GM21526 (cell line): ENCODE data around the gene CRY1.
"Not testable (repeated sequence)": the region's sequence is repeated elsewhere in the genome, so short reads cannot be mapped to it uniquely, and the experiment has no call there.

Experiments used
- ATAC-seq: cut with Tn5 transposase; IDR thresholded peaks from one replicate; pipeline ENCODE4 v1.9.1; 2021; ENCODE audit warnings: moderate library complexity; ENCODE audit not compliant: unreplicated experiment, low FRiP score

Gene CRY1

DNA sequence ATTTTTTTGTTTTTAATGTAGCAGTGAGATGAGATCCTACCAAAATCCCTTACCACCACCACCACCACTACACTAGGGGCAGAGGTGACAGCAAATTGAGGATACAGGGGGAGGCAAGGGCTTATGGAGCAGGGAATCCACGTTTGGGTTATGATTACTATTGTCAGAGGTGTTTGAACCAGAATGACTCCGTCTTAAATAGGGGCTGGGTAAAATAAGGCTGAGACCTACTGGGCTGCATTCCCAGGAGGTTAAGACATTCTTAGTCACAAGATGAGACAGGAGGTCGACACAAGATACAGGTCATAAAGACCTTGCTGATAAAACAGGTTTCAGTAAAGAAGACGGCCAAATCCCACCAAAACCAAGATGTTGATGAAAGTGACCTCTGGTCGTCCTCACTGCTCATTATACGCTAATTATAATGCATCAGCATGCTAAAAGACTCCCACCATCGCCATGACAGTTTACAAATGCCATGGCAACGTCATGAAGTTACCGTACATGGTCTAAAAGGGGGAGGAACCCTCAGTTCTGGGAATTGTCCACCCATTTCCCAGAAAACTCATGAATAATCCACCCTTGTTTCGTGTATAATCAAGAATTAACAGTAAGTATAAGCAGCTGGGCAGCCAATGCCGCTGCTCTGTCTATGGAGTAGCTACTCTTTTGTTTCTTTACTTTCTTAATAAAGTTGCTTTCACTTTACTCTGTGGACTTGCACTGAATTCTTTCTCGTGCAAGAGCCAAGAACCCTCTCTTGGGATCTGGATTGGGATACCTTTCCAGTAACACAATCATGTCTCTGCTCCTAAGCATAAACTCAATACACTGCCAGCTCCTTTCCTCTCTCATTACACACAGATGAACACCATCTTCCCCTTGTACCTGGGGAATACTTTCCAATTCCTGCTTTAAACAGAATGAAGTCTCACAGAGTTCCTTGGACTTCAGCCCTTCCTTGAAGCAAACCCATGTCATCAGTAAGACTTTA, 16.7 kb upstream of the CRY1 start:
- ATAC-seq, result no peak

DNA sequence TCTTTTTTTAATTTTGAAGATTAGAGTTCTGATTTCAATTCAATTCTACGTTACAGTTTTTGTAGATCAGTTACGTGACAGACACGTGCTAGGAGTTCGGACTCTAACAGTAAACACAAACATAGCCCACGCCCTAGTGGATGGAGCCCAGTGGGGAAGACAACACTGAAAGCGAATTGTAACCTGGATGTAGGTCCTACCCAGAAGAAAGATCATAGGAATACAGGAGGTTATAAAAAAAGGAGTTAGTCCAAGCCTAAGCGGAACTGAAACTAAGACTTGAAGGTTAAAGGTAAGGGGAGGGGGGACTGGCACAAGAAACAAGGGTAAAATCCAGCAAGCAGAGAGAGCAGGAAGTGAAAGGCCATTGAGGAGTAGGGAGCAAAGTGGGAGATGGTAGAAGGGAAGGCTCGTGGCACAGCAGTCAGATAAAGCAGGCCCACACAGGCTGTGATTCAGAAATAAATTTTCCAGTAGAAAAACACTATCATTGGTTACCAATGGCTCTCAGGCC, 15.7 kb upstream of the CRY1 start:
- no peak for ATAC-seq

DNA sequence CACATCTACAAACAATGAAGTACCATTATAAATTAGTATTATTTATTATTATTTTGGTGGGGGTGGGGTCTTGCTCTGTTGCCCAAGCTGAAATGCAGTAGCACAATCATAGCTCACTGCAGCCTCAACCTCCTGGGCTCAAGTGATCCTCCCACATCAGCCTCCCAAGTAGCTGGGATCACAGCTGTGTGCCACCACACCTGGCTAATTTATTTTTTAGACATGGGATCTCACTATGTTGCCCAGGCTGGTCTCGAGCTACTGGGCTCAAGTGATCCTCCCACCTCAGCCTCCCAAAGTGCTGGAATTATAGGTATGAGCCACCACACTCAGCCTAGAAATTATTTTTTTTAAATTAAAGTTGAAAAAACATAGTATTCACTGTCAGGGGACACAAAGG, 15.0 kb upstream of the CRY1 start:
- ATAC-seq, result not testable (repeated sequence)

DNA sequence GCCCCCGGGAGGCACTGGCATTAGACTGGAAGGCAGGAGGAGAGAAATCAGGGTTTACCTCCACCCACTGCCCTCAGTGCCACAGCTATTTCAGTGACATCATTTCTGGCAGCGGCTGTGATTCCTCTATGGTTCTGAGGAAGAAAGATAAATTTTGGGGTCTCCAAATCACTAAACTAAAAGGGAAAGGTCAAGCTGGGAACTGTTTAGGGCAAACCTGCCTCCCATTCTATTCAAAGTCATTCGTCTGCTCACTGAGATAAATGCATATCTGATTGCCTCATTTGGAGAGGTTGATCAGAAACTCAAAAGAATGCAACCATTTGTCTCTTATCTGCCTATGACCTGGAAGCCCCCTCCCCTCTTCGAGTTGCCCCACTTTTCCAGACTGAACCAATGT, 14.0 kb upstream of the CRY1 start:
- ATAC-seq, result no peak

DNA sequence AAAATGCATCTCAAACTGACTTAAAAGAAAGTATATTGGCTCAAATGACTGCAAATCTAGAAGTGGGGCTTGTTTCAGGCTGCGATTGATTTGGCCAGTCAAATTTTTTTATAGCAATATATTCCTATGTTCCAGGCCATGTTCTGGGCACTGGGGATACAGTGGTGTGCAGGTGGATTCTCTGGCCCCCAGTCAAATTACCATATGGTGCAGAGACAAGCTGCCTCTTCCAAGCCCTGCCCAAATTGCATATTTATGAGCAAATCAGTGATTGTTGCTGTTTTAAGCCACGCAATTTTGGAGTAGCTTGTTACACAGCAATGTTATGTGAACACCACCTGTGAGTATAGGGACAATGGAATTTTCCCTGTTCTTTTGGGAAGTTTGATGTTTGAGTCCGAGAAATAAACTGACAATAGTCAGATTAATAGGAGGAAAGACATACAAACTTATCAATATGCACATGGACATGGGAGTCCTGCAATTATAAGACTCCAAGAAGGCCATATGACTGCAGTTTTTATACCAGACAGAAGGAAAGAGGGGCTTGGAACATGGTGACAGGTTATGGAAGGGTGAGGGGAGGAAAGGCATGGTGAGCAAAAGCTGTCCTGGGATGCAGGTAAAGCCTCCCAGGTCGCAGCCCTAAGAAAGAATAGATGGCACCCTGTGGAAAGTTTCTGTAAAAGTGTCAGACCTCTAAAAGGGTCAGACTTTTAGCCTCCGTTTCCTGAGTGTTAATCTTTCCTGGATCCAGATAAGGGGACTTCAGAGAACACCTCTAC, 13.1 kb upstream of the CRY1 start:
- ATAC-seq, result no peak

DNA sequence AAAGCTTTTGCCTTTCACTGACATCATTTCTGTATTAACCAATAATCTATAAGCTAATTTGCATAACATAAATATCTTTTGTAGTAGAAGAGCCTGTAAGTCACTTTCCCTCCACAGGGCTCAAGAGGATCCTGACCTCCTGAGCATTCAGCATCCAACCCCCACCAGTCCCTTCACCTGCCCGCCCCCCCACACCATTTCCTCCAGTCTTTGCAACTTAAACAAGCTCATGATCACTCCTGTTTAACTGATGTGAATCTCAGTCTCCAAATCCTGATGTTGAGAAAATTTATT, 12.0 kb upstream of the CRY1 start:
- ATAC-seq, result no peak

DNA sequence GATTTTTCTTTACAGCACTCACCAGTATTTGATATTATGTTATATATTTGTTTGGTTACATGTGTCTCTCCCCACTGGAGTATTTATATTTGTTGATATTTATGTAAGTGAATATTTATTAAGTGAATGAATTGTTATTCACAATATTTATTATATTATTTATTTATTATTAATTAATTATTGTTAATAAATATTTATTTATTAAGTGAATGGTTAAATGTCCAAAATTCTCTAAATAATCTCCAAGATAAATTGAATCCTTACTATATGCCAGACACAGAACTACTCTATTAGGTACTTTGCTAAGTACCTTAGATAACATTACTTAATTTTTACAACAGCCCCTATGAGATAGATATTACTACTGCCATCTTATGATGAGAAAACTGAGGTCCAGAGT, 10.2 kb upstream of the CRY1 start:
- ATAC-seq, result no peak

DNA sequence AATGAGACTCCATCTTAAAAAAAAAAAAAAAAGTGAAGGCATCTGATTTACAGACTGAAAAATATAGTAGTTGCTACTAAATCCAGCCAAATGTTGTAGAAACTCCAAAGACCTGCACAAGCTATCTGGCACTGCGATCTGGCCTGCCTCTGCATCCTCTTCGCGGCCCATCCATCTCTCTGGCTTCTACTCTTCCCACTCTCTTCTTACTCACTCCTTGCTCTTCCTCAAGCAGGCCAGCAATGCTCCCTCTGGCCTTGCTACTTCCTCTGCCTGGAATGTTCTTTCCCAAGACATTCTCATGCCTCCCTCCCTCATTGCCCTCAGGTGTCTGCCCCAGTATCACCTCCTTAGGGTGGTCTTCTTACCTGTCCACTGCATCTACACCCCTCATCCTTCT, 9.7 kb upstream of the CRY1 start:
- ATAC-seq, result no peak

DNA sequence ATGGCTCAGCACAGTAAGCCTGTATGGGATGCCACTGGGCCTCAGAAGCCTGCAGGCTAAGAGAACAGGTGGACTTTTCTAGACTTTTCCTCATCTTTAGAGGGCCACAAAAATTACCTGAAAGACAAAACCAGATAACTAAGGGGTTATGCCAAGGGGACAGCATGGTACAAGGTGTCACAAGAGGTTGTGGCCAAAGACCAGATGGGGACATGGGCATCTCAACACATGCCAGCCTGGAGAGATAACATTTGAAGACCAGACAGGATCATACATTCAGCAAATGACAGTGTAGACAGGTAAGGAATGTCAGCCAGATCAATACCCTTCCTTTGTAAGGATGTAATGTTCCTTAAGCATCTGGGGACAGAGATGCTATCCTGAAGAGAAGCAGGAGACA, 8.9 kb upstream of the CRY1 start:
- no peak for ATAC-seq

DNA sequence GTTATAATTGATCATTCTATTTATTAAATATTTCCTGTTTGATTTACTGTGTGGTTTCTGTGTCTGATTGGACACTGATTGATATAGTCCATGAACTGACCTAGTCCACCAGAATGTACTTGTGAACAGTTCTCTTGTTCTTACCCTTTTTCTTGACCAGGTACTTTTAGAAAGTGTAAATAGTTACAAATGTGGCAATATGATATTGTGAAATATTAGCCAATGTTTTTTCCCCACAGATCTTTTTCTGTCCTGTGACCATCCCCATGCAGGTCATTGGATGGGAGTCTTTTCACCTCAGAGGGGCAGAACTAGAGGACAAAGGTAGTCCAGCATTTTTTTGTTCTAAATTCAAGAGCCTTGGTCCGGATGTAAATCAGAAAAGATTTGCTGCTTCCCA, 8.3 kb upstream of the CRY1 start:
- no peak for ATAC-seq

DNA sequence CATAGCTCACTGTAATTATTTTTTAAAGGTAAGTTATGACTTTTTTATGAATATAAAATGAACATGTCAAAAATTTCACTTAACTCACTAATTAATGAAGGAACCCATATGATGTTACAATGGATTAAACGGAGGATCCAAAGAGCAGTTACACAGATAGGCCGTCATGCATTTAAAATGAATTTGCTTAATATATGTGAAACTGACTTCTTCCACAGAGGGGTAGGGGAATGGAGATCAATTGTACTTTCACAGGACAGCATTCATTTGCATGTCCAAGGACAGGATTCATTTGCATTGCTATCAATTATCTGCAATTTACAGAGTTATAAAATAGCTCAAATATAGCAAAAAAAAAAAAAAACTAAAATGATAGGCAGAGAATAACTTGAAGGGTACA, 6.6 kb upstream of the CRY1 start:
- ATAC-seq, result no peak

DNA sequence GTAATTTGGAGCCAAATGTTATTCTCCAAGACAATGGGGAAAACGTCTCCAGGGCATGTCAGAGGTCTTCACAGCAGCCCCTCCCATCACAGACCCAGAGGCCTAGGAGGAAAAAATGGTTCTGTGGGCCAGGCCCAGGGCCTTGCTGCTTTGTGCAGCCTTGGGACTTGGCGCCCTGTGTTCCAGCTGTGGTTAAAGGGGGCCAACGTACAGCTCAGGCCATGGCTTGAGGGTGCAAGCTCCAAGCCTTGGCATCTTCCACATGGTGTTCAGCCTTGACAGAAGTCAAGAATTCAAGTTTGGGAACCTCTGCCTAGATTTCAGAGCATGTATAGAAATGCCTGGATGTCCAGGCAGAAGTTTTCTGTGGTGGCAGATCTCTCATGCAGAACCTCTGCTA, 3.2 kb upstream of the CRY1 start:
- ATAC-seq, result no peak

DNA sequence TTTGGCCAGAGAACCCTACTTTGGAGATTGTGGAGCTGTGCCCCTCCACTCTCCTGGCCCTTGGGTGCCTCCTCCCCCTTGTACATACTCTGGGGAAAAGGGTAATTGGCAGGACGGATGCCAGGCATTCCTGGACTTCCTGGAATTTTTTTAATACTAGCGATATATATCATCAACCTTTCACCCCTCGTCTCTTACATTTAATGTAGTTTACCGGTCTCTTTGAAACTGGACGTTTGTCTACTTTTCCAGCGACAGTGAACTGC, 767 bp upstream of the CRY1 start:
- no peak for ATAC-seq

DNA sequence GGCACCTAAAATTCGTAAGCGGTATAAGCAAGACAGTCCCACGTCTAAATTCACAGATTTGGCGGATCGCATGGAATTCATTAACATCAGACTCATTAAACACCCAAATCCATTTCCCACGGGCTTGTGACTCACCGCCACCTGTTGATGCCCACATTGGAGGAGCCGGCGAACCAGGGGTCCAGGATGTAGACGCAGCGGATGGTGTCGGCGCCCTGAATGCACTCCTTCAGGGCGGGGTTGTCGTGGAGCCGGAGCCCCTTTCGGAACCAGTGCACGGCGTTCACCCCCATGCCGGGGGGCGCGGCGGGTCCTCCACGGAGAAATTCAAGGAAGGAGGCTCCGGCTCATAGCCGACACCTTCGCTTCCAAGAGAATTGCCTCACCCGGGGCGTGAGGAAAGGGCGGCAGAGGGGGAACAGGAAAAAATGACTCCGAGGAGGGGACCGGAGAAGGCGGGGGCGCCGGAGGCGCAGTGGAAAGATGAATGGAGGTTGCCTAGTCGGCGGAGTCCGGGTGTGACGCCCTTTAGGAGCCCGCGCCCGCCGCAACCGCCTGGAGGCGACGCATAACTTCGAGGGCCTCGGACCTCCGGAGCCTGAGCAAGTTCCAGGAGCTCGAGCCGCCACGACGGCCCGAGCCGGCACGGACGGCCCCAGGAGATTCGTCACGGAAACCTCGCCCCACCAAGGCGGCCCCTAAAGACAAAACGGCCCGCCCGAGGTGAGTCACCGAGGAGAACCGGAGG, 506 bp downstream of the CRY1 start:
- ATAC-seq, result peak; percentile 35

DNA sequence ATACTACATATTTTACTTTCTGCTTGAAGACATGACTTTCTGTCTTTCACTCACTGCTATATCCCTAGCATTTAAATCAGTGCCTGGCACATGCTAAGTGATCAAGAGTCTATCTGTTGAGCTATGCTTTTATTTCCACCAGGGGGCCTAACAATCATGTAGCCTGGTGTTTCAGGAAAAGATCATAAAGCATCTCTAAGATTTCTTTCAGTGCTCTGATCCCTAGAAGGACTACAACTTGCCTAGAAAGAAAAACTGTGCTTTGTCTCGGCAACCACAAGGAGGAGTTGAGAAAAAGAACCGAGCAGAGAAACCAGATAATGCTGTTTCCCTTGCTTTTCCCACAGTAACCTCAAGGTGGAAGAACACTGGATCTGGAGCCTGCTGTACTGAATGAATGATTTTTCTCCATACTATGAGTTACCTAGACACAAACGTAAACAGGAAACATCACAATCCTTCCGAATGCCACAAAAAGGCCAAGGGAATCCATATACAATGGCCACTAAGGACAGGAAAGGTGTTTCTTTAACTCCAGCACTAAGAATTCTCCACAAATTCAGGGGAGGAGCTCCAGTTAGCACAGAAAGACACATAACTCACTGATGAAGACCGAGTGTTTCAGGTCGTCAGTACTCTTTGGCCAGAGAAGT, 1.2 kb downstream of the CRY1 start:
- no peak for ATAC-seq

DNA sequence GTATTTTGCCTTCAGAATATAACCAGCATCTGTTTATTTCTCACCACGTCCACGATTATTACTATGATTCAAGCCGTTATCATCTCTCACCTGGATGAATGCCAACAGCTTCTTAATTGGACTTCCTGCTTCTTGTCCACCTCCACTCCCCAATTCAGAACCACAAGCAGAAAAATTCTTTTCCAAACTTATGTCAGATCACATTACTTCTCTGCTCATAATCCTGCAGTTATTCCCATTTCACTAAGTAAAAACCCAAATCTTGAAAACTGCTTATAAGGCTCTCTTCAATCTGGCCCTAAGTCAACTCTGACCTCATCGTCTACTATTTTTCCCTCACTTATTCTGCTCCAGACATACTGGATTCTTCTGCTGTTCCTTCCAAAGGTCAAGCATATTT, 2.0 kb downstream of the CRY1 start:
- ATAC-seq, result no peak

DNA sequence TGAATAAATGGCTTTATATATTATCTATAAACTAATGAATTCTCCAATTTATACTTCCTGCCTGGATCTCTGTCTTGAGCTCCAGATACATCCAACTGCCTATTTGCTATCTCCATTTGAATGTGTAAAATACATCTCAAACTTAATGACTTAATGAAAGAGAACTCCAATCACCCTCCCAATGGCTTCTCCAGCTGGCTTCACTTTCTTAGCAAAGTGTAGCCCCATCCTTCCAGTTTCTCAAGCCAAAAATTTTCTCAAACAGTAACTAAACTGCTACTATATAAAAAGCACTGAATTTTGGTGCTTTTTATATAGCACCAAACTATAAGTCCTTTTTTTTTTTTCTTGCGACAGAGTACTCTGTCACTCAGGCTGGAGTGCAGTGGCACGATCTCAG, 2.6 kb downstream of the CRY1 start:
- ATAC-seq, result no peak

DNA sequence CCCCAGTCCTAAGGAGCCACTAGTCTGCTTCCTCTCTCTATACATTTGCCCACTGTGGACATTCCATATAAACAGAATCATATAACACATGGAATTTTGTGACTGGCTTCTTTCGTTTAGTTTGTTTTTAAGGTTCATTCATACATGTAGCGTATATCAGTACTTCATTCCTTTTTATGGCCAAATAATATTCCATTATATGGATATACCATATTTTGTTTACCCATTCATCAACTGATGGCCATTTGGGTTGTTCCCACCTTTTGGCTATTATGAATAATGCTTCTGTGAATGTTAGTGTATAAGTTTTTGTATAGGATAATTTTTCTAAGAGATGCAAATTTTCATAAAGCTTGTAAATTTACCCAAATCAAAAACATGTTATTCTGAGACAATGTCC, 4.4 kb downstream of the CRY1 start:
- ATAC-seq, result no peak

DNA sequence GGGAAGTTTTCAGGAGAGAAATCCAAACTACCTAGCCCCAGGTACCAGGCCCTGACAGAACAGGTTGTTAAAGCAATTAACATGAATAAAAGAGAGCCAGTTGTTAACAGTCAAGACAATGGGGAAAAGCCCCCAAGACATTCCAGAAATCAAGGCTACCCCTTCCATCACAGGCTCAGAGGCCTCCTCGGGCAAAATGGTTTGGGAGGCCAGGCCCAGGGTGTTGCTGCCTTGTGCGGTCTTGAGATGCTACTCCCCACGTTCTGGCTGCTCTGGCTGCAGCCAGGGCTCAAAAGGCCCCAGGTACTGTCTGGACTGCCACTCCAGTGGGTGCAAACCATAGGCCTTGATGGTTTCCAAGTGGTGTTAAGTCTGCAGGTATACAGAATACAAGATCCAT, 7.0 kb downstream of the CRY1 start:
- no peak for ATAC-seq

DNA sequence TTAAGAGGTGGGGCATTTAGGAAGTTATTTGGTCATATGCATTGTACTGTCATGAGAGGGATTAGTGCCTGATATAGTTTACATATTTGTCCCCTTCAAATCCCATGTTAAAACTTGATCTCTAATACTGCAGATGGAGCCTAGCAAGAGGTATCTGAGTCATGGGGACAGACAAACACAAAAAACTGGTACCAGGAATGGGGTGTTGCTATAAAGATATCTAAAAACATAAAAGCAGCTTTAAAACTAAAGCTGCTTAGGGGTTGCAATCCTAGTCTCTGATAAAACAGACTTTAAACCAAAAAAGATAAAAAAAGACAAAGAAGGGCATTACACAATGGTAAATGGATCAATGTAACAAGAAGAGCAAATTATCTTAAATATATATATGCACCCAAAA, 11.6 kb downstream of the CRY1 start:
- ATAC-seq, result no peak

DNA sequence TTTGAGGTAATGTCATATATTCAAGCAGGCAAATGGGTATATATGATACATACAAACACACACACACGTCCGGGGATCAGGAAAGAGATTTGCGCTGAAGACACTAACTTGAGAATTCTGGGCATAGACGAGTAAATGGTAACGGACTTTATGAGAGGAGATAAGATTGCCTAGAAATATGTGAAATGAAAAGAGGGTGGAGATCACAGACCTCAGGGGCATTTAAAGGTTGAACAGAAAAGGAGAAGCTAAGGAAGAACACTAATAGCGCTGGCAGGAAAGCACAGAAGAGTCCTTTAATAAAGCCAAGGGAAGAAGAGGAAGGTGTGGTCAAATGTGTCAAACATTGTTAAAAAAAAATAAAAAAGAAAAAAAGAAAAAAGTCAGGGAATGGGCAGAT, 13.1 kb downstream of the CRY1 start:
- ATAC-seq, result no peak
